DMS53 treated with DMSO at 0.1 percent for 48 hours (cell line): Measurements from ENCODE around the gene EPHA2.

Experiments used
- DNase-seq: peaks from one replicate; lab custom pipeline; 2025; ENCODE audit not compliant: unreplicated experiment; lab: John Stamatoyannopoulos, UW

Gene EPHA2

GRCh38 chr1:16076031-16076864, 79.6 kb downstream of the EPHA2 start:
- DNase-seq, result peak; percentile 66

- DNase-seq, result no peak
These were observed 80.4 kb downstream of the EPHA2 start for GRCh38 chr1:16075337-16076030.
